GM23338 (cell line): ENCODE measurements around the gene CAMSAP2. TPM values are rescaled to one million over a fixed set of nuclear protein-coding genes. Genes with fewer than 3 reads are reported as not detected.

ENCODE experiments used
- ATAC-seq: fragments of 200-7000 bp; cut with Tn5 transposase; 3 replicates; pipeline ENCODE4 v1.9.1; 2020
- DNase-seq: peaks from one replicate; pipeline ENCODE4 v3.0.0-alpha.2; 2015; ENCODE audit warnings: low spot score
- H2AFZ ChIP-seq: fragments of 200-600 bp; sonication (generic); 2 replicates; pipeline ENCODE4 v1.8.0; 2016; ENCODE audit warnings: antibody characterized with exemption, mild to moderate bottlenecking, moderate library complexity
- H3F3A ChIP-seq: fragments of 200-600 bp; sonication (generic); replicated peaks from 2 replicates; pipeline ENCODE4 v1.8.0; 2017; ENCODE audit warnings: antibody characterized with exemption, mixed run types, low read depth
- H3K27ac ChIP-seq: fragments of 200-600 bp; sonication (generic); 2 replicates; pipeline ENCODE4 v1.6.1; 2016; ENCODE audit warnings: low read depth
- H3K27me3 ChIP-seq: fragments of 200-600 bp; sonication (generic); 2 replicates; pipeline ENCODE4 v1.8.0; 2016; ENCODE audit warnings: mild to moderate bottlenecking, mixed run types, moderate library complexity; ENCODE audit not compliant: insufficient read depth
- H3K36me3 ChIP-seq: fragments of 200-600 bp; sonication (generic); 2 replicates; pipeline ENCODE4 v1.8.0; 2016; ENCODE audit warnings: mild to moderate bottlenecking; ENCODE audit not compliant: insufficient read depth
- H3K4me1 ChIP-seq: fragments of 200-600 bp; sonication (generic); 2 replicates; pipeline ENCODE4 v1.8.0; 2016; ENCODE audit warnings: mild to moderate bottlenecking, moderate library complexity; ENCODE audit not compliant: insufficient read depth
- H3K4me2 ChIP-seq: fragments of 200-600 bp; sonication (generic); 2 replicates; pipeline ENCODE4 v1.7.1; 2017; ENCODE audit warnings: mixed run types
- H3K4me3 ChIP-seq: fragments of 200-600 bp; sonication (generic); 2 replicates; pipeline ENCODE4 v1.6.1; 2016; ENCODE audit warnings: mixed run types
- H3K79me2 ChIP-seq: fragments of 200-600 bp; sonication (generic); replicated peaks from 2 replicates; pipeline ENCODE4 v1.8.0; 2017; ENCODE audit warnings: mild to moderate bottlenecking; ENCODE audit not compliant: insufficient read depth
- H3K9me2 ChIP-seq: fragments of 200-600 bp; sonication (generic); 2 replicates; pipeline ENCODE4 v1.8.0; 2017; ENCODE audit not compliant: insufficient read depth
- H4K20me1 ChIP-seq: fragments of 200-600 bp; sonication (generic); replicated peaks from 2 replicates; pipeline ENCODE4 v1.8.0; 2017; ENCODE audit warnings: mild to moderate bottlenecking; ENCODE audit not compliant: insufficient read depth
- H3K27ac Mint-ChIP-seq: 2 replicates; pipeline ENCODE4 v1.8.0; 2020; ENCODE audit warnings: inconsistent platforms, mild to moderate bottlenecking, moderate library complexity, mixed read lengths
- H3K27me3 Mint-ChIP-seq: 3 replicates; pipeline ENCODE4 v1.8.0; 2022; ENCODE audit warnings: low read depth, mild to moderate bottlenecking, moderate library complexity, mixed read lengths, inconsistent platforms; ENCODE audit not compliant: insufficient read depth, poor library complexity
- H3K36me3 Mint-ChIP-seq: 3 replicates; pipeline ENCODE4 v1.8.0; 2021; ENCODE audit warnings: low read depth, mild to moderate bottlenecking, inconsistent platforms, moderate library complexity, mixed read lengths
- H3K4me1 Mint-ChIP-seq: 3 replicates; pipeline ENCODE4 v1.8.0; 2020; ENCODE audit warnings: mild to moderate bottlenecking, inconsistent platforms, mixed read lengths
- H3K4me3 Mint-ChIP-seq: 3 replicates; pipeline ENCODE4 v1.8.0; 2021; ENCODE audit warnings: moderate library complexity, mild to moderate bottlenecking, inconsistent platforms, mixed read lengths
- H3K9me3 Mint-ChIP-seq: 3 replicates; pipeline ENCODE4 v1.8.0; 2020; ENCODE audit warnings: moderate library complexity, mild to moderate bottlenecking, inconsistent platforms, mixed read lengths
- CREB1 ChIP-seq: fragments of 250-450 bp; sonication (Bioruptor Pico); IDR thresholded peaks from 2 replicates; pipeline ENCODE4 v1.5.0; 2020; ENCODE audit warnings: low read depth, mild to moderate bottlenecking, moderate library complexity
- EZH2 ChIP-seq: fragments of 200-600 bp; sonication (generic); IDR thresholded peaks from one replicate; pipeline ENCODE4 v1.8.0; 2017; ENCODE audit warnings: antibody characterized with exemption, mild to moderate bottlenecking, low read depth; ENCODE audit not compliant: unreplicated experiment
- EZH2phosphoT487 ChIP-seq: fragments of 200-600 bp; sonication (generic); IDR thresholded peaks from one replicate; pipeline ENCODE4 v1.8.1; 2018; ENCODE audit warnings: antibody characterized with exemption; ENCODE audit not compliant: unreplicated experiment
- JUNB ChIP-seq: IDR thresholded peaks from one replicate; pipeline ENCODE4 v1.6.1; 2016; ENCODE audit warnings: antibody characterized with exemption; ENCODE audit not compliant: unreplicated experiment
- NANOG ChIP-seq: IDR thresholded peaks from 2 replicates; pipeline ENCODE4 v1.6.1; 2016; ENCODE audit warnings: antibody characterized with exemption, borderline replicate concordance
- POLR2AphosphoS5 ChIP-seq: IDR thresholded peaks from 2 replicates; pipeline ENCODE4 v1.6.1; 2016; ENCODE audit warnings: antibody characterized with exemption, low read depth
- STAT1 ChIP-seq: IDR thresholded peaks from one replicate; pipeline ENCODE4 v1.6.1; 2016; ENCODE audit warnings: antibody characterized with exemption; ENCODE audit not compliant: unreplicated experiment
- long read RNA-seq: library from polyadenylated mRNA; unstranded; transcript quantifications from one replicate; pipeline ENCODE4 v2.0.0, GENCODE V29; 2020; ENCODE audit not compliant: unreplicated experiment
- polyA plus RNA-seq: library from polyadenylated mRNA; unstranded; fragments of >200 nt; fragmentation: Nextera tagmentation; extraction: Ambion mirVana; gene quantifications from 2 replicates; pipeline ENCODE4 v1.2.1, GENCODE V29; 2016
- total RNA-seq: library from RNA; depleted of rRNA; stranded (reverse); fragments of >200 nt; shearing (Covaris generic); gene quantifications from 2 replicates; pipeline ENCODE4 v1.2.3, GENCODE V29; 2014; rRNA removed
- TF ChIP-seq, protein P1 (sequence below): fragments of 250-450 bp; sonication (Bioruptor Pico); IDR thresholded peaks from 2 replicates; pipeline ENCODE4 v1.5.0; 2020; ENCODE audit warnings: mild to moderate bottlenecking, moderate library complexity
- TF ChIP-seq, protein P2 (sequence below), 2 experiments: fragments of 200-600 bp in 1 of 2; sonication (generic) in 1 of 2; conservative IDR thresholded peaks; 2 replicates each; pipeline versions ENCODE4 v1.5.1 to v1.6.1; 2016 to 2017; ENCODE audit warnings: antibody characterized with exemption in 2 of 2, low read depth in 2 of 2, mild to moderate bottlenecking in 2 of 2, moderate library complexity in 1 of 2
- TF ChIP-seq, protein P3 (sequence below): IDR thresholded peaks from 2 replicates; pipeline ENCODE4 v1.6.1; 2016; ENCODE audit warnings: antibody characterized with exemption

CAMSAP2 gene, protein sequence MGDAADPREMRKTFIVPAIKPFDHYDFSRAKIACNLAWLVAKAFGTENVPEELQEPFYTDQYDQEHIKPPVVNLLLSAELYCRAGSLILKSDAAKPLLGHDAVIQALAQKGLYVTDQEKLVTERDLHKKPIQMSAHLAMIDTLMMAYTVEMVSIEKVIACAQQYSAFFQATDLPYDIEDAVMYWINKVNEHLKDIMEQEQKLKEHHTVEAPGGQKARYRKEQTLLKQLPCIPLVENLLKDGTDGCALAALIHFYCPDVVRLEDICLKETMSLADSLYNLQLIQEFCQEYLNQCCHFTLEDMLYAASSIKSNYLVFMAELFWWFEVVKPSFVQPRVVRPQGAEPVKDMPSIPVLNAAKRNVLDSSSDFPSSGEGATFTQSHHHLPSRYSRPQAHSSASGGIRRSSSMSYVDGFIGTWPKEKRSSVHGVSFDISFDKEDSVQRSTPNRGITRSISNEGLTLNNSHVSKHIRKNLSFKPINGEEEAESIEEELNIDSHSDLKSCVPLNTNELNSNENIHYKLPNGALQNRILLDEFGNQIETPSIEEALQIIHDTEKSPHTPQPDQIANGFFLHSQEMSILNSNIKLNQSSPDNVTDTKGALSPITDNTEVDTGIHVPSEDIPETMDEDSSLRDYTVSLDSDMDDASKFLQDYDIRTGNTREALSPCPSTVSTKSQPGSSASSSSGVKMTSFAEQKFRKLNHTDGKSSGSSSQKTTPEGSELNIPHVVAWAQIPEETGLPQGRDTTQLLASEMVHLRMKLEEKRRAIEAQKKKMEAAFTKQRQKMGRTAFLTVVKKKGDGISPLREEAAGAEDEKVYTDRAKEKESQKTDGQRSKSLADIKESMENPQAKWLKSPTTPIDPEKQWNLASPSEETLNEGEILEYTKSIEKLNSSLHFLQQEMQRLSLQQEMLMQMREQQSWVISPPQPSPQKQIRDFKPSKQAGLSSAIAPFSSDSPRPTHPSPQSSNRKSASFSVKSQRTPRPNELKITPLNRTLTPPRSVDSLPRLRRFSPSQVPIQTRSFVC (N-terminal part only)
- total RNA-seq (21.3 and 39.1 TPM in 2 replicates), polyA plus RNA-seq (8.2 and 9.1 TPM in 2 replicates)
- long read RNA-seq, partial matches to known transcripts: 1 of 3 reads
- long read RNA-seq, other reads (novel, unspliced or antisense): 2 of 3 reads

DNA sequence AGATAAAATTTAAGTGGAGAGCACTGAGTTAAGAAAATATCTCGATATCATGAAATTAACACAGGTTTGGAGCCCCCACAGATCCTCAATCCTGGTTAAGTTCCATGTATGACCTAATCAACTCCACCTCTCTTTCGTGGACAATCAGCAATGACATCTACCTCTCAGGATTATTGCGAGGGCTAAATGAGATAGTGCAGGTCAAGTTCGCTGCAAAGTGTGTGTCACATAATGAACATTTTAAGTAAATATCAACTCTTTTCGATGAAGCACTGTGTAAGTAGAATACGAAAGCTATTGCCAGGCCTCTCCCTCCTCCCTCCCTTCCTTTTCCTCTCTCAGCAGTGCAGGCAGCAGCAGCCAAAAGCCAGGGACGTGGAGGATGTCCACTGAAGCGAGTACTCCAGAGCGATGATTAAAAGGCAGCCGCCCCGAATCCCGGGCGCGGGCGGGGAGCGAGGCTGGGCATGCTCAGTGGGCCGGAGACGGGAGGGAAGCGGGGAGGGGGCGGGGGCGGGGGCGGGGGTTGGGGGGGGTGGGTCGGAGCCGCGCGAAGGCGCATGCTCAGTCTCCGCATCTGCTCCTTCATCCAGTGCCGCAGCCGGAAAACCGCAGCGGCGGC lies at the start of gene CAMSAP2:
Gene CAMSAP2 (plus strand): TSS at position 567 of the 622 bp plus-strand sequence. CDS start 935 bp downstream, outside the sequence.
- H3K4me1 Mint-ChIP-seq: peaks cover 31% of the 10 kb centered on the region; the same call in 2 of the 3 replicates
- Histone ChIP-seq H3K4me2 (peak within 1 kb of the TSS; percentile 99), H3K27me3 (peaks cover 17% of the 10 kb centered on the region; the same call in 1 of the 2 replicates), H3K4me3 (peak within 1 kb of the TSS; percentile 98), H3K79me2 (peaks cover 38% of the 10 kb centered on the region), H3K9me2 (no peaks in the 10 kb centered on the region), H3K4me1 (peaks cover 23% of the 10 kb centered on the region; the same call in 1 of the 2 replicates), H4K20me1 (peaks cover 19% of the 10 kb centered on the region), H3F3A (no peaks in the 10 kb centered on the region), H2AFZ (peak within 1 kb of the TSS; percentile 100), H3K27ac (peak within 1 kb of the TSS; percentile 98), H3K36me3 (no peaks in the 10 kb centered on the region)
- H3K36me3 Mint-ChIP-seq: no peaks in the 10 kb centered on the region; the same call in 2 of the 3 replicates
- peak within 1 kb of the TSS; percentile 99 for H3K4me3 Mint-ChIP-seq
- peak within 1 kb of the TSS; percentile 99 for H3K27ac Mint-ChIP-seq
- peak; percentile 82 for ATAC-seq
- peak; percentile 83 for DNase-seq
- H3K9me3 Mint-ChIP-seq: no peaks in the 10 kb centered on the region
- H3K27me3 Mint-ChIP-seq: peaks cover 5% of the 10 kb centered on the region
- TF ChIP-seq POLR2AphosphoS5 (peak; percentile 52; the same call in 1 of the 2 replicates), STAT1 (no peak), EZH2phosphoT487 (no peak), CREB1 (CRISPR knock-in tag) (no peak), EZH2 (no peak), NANOG (peak; percentile 41; the same call in 1 of the 2 replicates), JUNB (no peak)
- TF ChIP-seq, protein P1, sequence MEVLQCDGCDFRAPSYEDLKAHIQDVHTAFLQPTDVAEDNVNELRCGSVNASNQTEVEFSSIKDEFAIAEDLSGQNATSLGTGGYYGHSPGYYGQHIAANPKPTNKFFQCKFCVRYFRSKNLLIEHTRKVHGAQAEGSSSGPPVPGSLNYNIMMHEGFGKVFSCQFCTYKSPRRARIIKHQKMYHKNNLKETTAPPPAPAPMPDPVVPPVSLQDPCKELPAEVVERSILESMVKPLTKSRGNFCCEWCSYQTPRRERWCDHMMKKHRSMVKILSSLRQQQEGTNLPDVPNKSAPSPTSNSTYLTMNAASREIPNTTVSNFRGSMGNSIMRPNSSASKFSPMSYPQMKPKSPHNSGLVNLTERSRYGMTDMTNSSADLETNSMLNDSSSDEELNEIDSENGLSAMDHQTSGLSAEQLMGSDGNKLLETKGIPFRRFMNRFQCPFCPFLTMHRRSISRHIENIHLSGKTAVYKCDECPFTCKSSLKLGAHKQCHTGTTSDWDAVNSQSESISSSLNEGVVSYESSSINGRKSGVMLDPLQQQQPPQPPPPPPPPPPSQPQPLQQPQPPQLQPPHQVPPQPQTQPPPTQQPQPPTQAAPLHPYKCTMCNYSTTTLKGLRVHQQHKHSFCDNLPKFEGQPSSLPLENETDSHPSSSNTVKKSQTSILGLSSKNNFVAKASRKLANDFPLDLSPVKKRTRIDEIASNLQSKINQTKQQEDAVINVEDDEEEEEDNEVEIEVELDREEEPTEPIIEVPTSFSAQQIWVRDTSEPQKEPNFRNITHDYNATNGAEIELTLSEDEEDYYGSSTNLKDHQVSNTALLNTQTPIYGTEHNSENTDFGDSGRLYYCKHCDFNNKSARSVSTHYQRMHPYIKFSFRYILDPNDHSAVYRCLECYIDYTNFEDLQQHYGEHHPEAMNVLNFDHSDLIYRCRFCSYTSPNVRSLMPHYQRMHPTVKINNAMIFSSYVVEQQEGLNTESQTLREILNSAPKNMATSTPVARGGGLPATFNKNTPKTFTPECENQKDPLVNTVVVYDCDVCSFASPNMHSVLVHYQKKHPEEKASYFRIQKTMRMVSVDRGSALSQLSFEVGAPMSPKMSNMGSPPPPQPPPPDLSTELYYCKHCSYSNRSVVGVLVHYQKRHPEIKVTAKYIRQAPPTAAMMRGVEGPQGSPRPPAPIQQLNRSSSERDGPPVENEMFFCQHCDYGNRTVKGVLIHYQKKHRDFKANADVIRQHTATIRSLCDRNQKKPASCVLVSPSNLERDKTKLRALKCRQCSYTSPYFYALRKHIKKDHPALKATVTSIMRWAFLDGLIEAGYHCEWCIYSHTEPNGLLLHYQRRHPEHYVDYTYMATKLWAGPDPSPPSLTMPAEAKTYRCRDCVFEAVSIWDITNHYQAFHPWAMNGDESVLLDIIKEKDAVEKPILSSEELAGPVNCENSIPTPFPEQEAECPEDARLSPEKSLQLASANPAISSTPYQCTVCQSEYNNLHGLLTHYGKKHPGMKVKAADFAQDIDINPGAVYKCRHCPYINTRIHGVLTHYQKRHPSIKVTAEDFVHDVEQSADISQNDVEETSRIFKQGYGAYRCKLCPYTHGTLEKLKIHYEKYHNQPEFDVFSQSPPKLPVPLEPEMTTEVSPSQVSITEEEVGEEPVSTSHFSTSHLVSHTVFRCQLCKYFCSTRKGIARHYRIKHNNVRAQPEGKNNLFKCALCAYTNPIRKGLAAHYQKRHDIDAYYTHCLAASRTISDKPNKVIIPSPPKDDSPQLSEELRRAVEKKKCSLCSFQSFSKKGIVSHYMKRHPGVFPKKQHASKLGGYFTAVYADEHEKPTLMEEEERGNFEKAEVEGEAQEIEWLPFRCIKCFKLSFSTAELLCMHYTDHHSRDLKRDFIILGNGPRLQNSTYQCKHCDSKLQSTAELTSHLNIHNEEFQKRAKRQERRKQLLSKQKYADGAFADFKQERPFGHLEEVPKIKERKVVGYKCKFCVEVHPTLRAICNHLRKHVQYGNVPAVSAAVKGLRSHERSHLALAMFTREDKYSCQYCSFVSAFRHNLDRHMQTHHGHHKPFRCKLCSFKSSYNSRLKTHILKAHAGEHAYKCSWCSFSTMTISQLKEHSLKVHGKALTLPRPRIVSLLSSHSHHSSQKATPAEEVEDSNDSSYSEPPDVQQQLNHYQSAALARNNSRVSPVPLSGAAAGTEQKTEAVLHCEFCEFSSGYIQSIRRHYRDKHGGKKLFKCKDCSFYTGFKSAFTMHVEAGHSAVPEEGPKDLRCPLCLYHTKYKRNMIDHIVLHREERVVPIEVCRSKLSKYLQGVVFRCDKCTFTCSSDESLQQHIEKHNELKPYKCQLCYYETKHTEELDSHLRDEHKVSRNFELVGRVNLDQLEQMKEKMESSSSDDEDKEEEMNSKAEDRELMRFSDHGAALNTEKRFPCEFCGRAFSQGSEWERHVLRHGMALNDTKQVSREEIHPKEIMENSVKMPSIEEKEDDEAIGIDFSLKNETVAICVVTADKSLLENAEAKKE: no peak
- TF ChIP-seq, protein P2, sequence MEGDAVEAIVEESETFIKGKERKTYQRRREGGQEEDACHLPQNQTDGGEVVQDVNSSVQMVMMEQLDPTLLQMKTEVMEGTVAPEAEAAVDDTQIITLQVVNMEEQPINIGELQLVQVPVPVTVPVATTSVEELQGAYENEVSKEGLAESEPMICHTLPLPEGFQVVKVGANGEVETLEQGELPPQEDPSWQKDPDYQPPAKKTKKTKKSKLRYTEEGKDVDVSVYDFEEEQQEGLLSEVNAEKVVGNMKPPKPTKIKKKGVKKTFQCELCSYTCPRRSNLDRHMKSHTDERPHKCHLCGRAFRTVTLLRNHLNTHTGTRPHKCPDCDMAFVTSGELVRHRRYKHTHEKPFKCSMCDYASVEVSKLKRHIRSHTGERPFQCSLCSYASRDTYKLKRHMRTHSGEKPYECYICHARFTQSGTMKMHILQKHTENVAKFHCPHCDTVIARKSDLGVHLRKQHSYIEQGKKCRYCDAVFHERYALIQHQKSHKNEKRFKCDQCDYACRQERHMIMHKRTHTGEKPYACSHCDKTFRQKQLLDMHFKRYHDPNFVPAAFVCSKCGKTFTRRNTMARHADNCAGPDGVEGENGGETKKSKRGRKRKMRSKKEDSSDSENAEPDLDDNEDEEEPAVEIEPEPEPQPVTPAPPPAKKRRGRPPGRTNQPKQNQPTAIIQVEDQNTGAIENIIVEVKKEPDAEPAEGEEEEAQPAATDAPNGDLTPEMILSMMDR (conservative IDR thresholded peaks at IDR 0.05; ENCODE audit: low read depth in 2 of 2): no peak
- TF ChIP-seq, protein P3, sequence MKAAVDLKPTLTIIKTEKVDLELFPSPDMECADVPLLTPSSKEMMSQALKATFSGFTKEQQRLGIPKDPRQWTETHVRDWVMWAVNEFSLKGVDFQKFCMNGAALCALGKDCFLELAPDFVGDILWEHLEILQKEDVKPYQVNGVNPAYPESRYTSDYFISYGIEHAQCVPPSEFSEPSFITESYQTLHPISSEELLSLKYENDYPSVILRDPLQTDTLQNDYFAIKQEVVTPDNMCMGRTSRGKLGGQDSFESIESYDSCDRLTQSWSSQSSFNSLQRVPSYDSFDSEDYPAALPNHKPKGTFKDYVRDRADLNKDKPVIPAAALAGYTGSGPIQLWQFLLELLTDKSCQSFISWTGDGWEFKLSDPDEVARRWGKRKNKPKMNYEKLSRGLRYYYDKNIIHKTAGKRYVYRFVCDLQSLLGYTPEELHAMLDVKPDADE: no peak
